ENCODE results near the gene VAV2. TPM values are rescaled to one million over a fixed set of nuclear protein-coding genes. Genes with fewer than 3 reads are reported as not detected.

Gene VAV2
- total RNA-seq, 1 experiment from 2014 or later: 22.8 TPM

- no peak for DNase-seq
- Histone ChIP-seq H3K9me3 (no peaks in the 10 kb centered on the region), H3K4me3 (no peak overlapping the region)
Observed at GRCh38 chr9:133978226-133978898, 13.8 kb downstream of the VAV2 start.

GRCh38 chr9:133977421-133978201, 14.5 kb downstream of the VAV2 start:
- H3K27me3 ChIP-seq: no peaks in the 10 kb centered on the region
- H3K9me3 ChIP-seq: no peaks in the 10 kb centered on the region
- DNase-seq: no peak
- H3K36me3 ChIP-seq: no peaks in the 10 kb centered on the region
- H3K4me3 ChIP-seq: no peak overlapping the region

More at GRCh38 chr9:133978226-133978898, 13.8 kb downstream of the VAV2 start:
- no peaks in the 10 kb centered on the region for H3K36me3 ChIP-seq
- H3K27me3 ChIP-seq: no peaks in the 10 kb centered on the region

- DNase-seq: no peak
Observed at GRCh38 chr9:133976887-133977286, 15.2 kb downstream of the VAV2 start.

GRCh38 chr9:133976191-133976861, 15.8 kb downstream of the VAV2 start:
- H3K9me3 ChIP-seq: no peaks in the 10 kb centered on the region
- H3K36me3 ChIP-seq: no peaks in the 10 kb centered on the region
- H3K4me3 ChIP-seq: no peak overlapping the region
- no peak for DNase-seq
- no peaks in the 10 kb centered on the region for H3K27me3 ChIP-seq

More at GRCh38 chr9:133976887-133977286, 15.2 kb downstream of the VAV2 start:
- H3K4me3 ChIP-seq: no peak overlapping the region
- no peaks in the 10 kb centered on the region for H3K36me3 ChIP-seq
- H3K27me3 ChIP-seq: no peaks in the 10 kb centered on the region
- no peaks in the 10 kb centered on the region for H3K9me3 ChIP-seq

GRCh38 chr9:133975511-133975910, 16.6 kb downstream of the VAV2 start:
- no peak for DNase-seq
- no peaks in the 10 kb centered on the region for H3K36me3 ChIP-seq
- no peak overlapping the region for H3K4me3 ChIP-seq
- H3K27me3 ChIP-seq: no peaks in the 10 kb centered on the region
- no peaks in the 10 kb centered on the region for H3K9me3 ChIP-seq

- no peaks in the 10 kb centered on the region for H3K36me3 ChIP-seq
- H3K9me3 ChIP-seq: no peaks in the 10 kb centered on the region
- H3K27me3 ChIP-seq: no peaks in the 10 kb centered on the region
- no peak for DNase-seq
- no peak overlapping the region for H3K4me3 ChIP-seq
Observed at GRCh38 chr9:133974631-133975341, 17.3 kb downstream of the VAV2 start.

- Histone ChIP-seq H3K4me3 (no peak overlapping the region), H3K36me3 (no peaks in the 10 kb centered on the region), H3K9me3 (no peaks in the 10 kb centered on the region), H3K27me3 (no peaks in the 10 kb centered on the region)
- DNase-seq: no peak
Observed at GRCh38 chr9:133973791-133974630, 18.1 kb downstream of the VAV2 start.

GRCh38 chr9:133973111-133973790, 18.9 kb downstream of the VAV2 start:
- H3K4me3 ChIP-seq: no peak overlapping the region
- DNase-seq: no peak
- H3K36me3 ChIP-seq: no peaks in the 10 kb centered on the region
- no peaks in the 10 kb centered on the region for H3K9me3 ChIP-seq
- H3K27me3 ChIP-seq: no peaks in the 10 kb centered on the region

GRCh38 chr9:133971981-133972941, 19.9 kb downstream of the VAV2 start:
- no peak for DNase-seq
- H3K9me3 ChIP-seq: no peaks in the 10 kb centered on the region
- H3K36me3 ChIP-seq: no peaks in the 10 kb centered on the region
- H3K4me3 ChIP-seq: no peak overlapping the region
- H3K27me3 ChIP-seq: no peaks in the 10 kb centered on the region

GRCh38 chr9:133971121-133971951, 20.8 kb downstream of the VAV2 start:
- H3K9me3 ChIP-seq: no peaks in the 10 kb centered on the region
- H3K4me3 ChIP-seq: no peak overlapping the region
- no peak for DNase-seq
- no peaks in the 10 kb centered on the region for H3K27me3 ChIP-seq
- no peaks in the 10 kb centered on the region for H3K36me3 ChIP-seq

GRCh38 chr9:133970581-133971058, 21.5 kb downstream of the VAV2 start:
- no peaks in the 10 kb centered on the region for H3K27me3 ChIP-seq
- no peak overlapping the region for H3K4me3 ChIP-seq
- peaks cover 3% of the 10 kb centered on the region; the same call in 1 of the 2 replicates for H3K9me3 ChIP-seq
- H3K36me3 ChIP-seq: no peaks in the 10 kb centered on the region
- no peak for DNase-seq

- Histone ChIP-seq H3K27me3 (no peaks in the 10 kb centered on the region), H3K36me3 (no peaks in the 10 kb centered on the region), H3K9me3 (peaks cover 5% of the 10 kb centered on the region; the same call in 1 of the 2 replicates), H3K4me3 (no peak overlapping the region)
- no peak for DNase-seq
Observed at GRCh38 chr9:133969681-133970580, 22.2 kb downstream of the VAV2 start.

Data from MG63 (cell line).